SK-N-SH (cell line): ENCODE measurements around the gene PMEPA1. TPM values are rescaled to one million over a fixed set of nuclear protein-coding genes. Genes with fewer than 3 reads are reported as not detected.

ENCODE experiments used
- CTCF ChIA-PET: fragments of 300-600, 350-600 bp; formaldehyde crosslinking; extraction: SDS; loops from one replicate; lab custom pipeline; 2021; lab: Yijun Ruan, JAX
- POLR2A ChIA-PET: fragments of 350-600 bp; sonication (Branson Sonifier 250); formaldehyde crosslinking; extraction: SDS; loops from one replicate; lab custom pipeline; 2020; ENCODE audit warnings: antibody characterized with exemption, inconsistent platforms; lab: Yijun Ruan, JAX
- DNase-seq: peaks from one replicate; pipeline ENCODE4 v3.0.0; 2012
- H2AFZ ChIP-seq: fragments of 200-600 bp; sonication (generic); 2 replicates; pipeline ENCODE4 v1.8.1; 2016; ENCODE audit warnings: antibody characterized with exemption, mild to moderate bottlenecking, low read depth
- H3F3A ChIP-seq: fragments of 200-600 bp; sonication (generic); replicated peaks from 2 replicates; pipeline ENCODE3; 2016; ENCODE audit warnings: antibody characterized with exemption, mild to moderate bottlenecking; ENCODE audit not compliant: insufficient read depth
- H3K27ac ChIP-seq, 2 experiments: fragments of 200-500 bp in 1 of 2; fragments of 200-600 bp in 1 of 2; sonication (Bioruptor generic) in 1 of 2; sonication (generic), shearing (Covaris generic) in 1 of 2; 2 replicates each; pipeline versions ENCODE4 v1.5.1 to v1.6.1; 2014 to 2016; ENCODE audit warnings: low read depth in 2 of 2, inconsistent platforms in 1 of 2, low read length in 1 of 2, mild to moderate bottlenecking in 1 of 2, mixed read lengths in 1 of 2
- H3K27me3 ChIP-seq: fragments of 200-600 bp; sonication (generic), shearing (Covaris generic); 2 replicates; pipeline ENCODE4 v1.6.1; 2016; ENCODE audit warnings: mixed run types; ENCODE audit not compliant: insufficient read depth
- H3K36me3 ChIP-seq, 2 experiments: fragments of 200-500 bp in 1 of 2; fragments of 200-600 bp in 1 of 2; sonication (Bioruptor generic) in 1 of 2; sonication (generic) in 1 of 2; replicated peaks in 1 of 2; 2 replicates each; pipeline versions ENCODE3 to v1.5.1; 2014 to 2016; ENCODE audit warnings: low read length in 1 of 2, mild to moderate bottlenecking in 1 of 2; ENCODE audit not compliant: insufficient read depth in 2 of 2, control insufficient read depth in 1 of 2
- H3K4me1 ChIP-seq, 2 experiments: fragments of 200-500 bp in 1 of 2; fragments of 200-600 bp in 1 of 2; sonication (Bioruptor generic) in 1 of 2; sonication (generic), shearing (Covaris generic) in 1 of 2; 2 replicates each; pipeline versions ENCODE4 v1.5.1 to v1.6.1; 2014 to 2016; ENCODE audit warnings: low read depth in 1 of 2, low read length in 1 of 2, mixed run types in 1 of 2; ENCODE audit not compliant: insufficient read depth in 2 of 2, control insufficient read depth in 1 of 2
- H3K4me2 ChIP-seq: fragments of 200-600 bp; sonication (generic), shearing (Covaris generic); 2 replicates; pipeline ENCODE4 v1.6.1; 2017; ENCODE audit warnings: mixed run types
- H3K4me3 ChIP-seq, 2 experiments: fragments of 200-500 bp in 1 of 2; fragments of 200-600 bp in 1 of 2; sonication (Bioruptor generic) in 1 of 2; sonication (generic), shearing (Covaris generic) in 1 of 2; 2 replicates each; pipeline versions ENCODE4 v1.5.1 to v1.8.1; 2014 to 2016; ENCODE audit warnings: low read depth in 2 of 2, inconsistent platforms in 1 of 2, low read length in 1 of 2, mild to moderate bottlenecking in 1 of 2, mixed read lengths in 1 of 2, moderate library complexity in 1 of 2
- H3K79me2 ChIP-seq: fragments of 200-600 bp; sonication (generic); 2 replicates; pipeline ENCODE4 v1.8.1; 2017; ENCODE audit warnings: mild to moderate bottlenecking; ENCODE audit not compliant: insufficient read depth
- H3K9ac ChIP-seq: fragments of 200-600 bp; sonication (generic); 2 replicates; pipeline ENCODE4 v1.6.1; 2017; ENCODE audit warnings: mixed run types
- H3K9me2 ChIP-seq: fragments of 200-600 bp; sonication (generic); 2 replicates; pipeline ENCODE4 v1.6.1; 2017; ENCODE audit warnings: mixed run types
- H3K9me3 ChIP-seq: fragments of 200-600 bp; sonication (generic); 2 replicates; pipeline ENCODE4 v1.6.1; 2017; ENCODE audit warnings: mixed run types, mild to moderate bottlenecking, moderate library complexity
- H4K20me1 ChIP-seq: fragments of 200-600 bp; sonication (generic); 2 replicates; pipeline ENCODE4 v1.6.1; 2017; ENCODE audit warnings: mild to moderate bottlenecking, mixed run types; ENCODE audit not compliant: insufficient read depth
- EZH2phosphoT487 ChIP-seq: fragments of 200-600 bp; sonication (generic); IDR thresholded peaks from 2 replicates; pipeline ENCODE4 v1.6.1; 2017; ENCODE audit warnings: low read depth, mixed run types, mild to moderate bottlenecking, antibody characterized with exemption, moderate library complexity, borderline replicate concordance
- FOXJ3 ChIP-seq: sonication (generic); formaldehyde crosslinking; IDR thresholded peaks from 2 replicates; pipeline ENCODE4 v1.5.1; 2020; ENCODE audit warnings: mild to moderate bottlenecking, missing genetic modification reagents
- GATA2 ChIP-seq: sonication (generic); formaldehyde crosslinking; IDR thresholded peaks from 2 replicates; pipeline ENCODE4 v1.5.0; 2020; ENCODE audit warnings: mild to moderate bottlenecking, missing genetic modification reagents
- MEF2A ChIP-seq: IDR thresholded peaks from 2 replicates; pipeline ENCODE4 v1.4.0; 2012; ENCODE audit warnings: low read depth, borderline replicate concordance
- MXI1 ChIP-seq: IDR thresholded peaks from 2 replicates; pipeline ENCODE4 v1.6.1; 2012; ENCODE audit warnings: mild to moderate bottlenecking, low read depth, low read length, improper control_type of control experiment
- NFIC ChIP-seq: IDR thresholded peaks from 2 replicates; pipeline ENCODE4 v1.4.0; 2012; ENCODE audit warnings: borderline replicate concordance
- POLR2AphosphoS5 ChIP-seq: IDR thresholded peaks from 2 replicates; pipeline ENCODE4 v1.6.1; 2012; ENCODE audit warnings: low read depth, low read length
- RFX5 ChIP-seq: IDR thresholded peaks from 2 replicates; pipeline ENCODE4 v1.6.1; 2012; ENCODE audit warnings: mild to moderate bottlenecking, improper control_type of control experiment, low read length
- RXRA ChIP-seq: IDR thresholded peaks from 2 replicates; pipeline ENCODE4 v1.4.0; 2012; ENCODE audit warnings: low read depth, mild to moderate bottlenecking, borderline replicate concordance
- SIN3A ChIP-seq: IDR thresholded peaks from 2 replicates; pipeline ENCODE4 v1.6.1; 2012; ENCODE audit warnings: low read depth, mild to moderate bottlenecking, low read length, moderate library complexity, borderline replicate concordance
- SMC3 ChIP-seq: IDR thresholded peaks from 2 replicates; pipeline ENCODE4 v1.6.1; 2012; ENCODE audit warnings: low read depth, low read length, improper control_type of control experiment
- YY1 ChIP-seq: IDR thresholded peaks from 2 replicates; pipeline ENCODE4 v1.4.0; 2012; ENCODE audit warnings: low read depth, mild to moderate bottlenecking
- whole genome bisulfite sequencing: methylation state at CpG from one replicate; pipeline ENCODE4 v1.1.6; 2017; ENCODE audit warnings: low lambda C conversion rate; 5-methylcytosine and 5-hydroxymethylcytosine counted together
- polyA plus RNA-seq, 3 experiments: library from polyadenylated mRNA; depleted of rRNA; stranded (reverse); fragments of >200 nt; gene quantifications; 2 replicates each; pipeline ENCODE4 v1.2.3, GENCODE V29; 2012
- TF ChIP-seq, protein P1 (sequence below): fragments of 150-350 bp; IDR thresholded peaks from 2 replicates; pipeline ENCODE4 v1.6.1; 2016; ENCODE audit warnings: mild to moderate bottlenecking, low read depth, low read length
- TF ChIP-seq, protein P2 (sequence below): IDR thresholded peaks from 2 replicates; pipeline ENCODE4; 2012
- TF ChIP-seq, protein P3 (sequence below): fragments of 150-350 bp; IDR thresholded peaks from 2 replicates; pipeline ENCODE4 v1.6.1; 2017; ENCODE audit warnings: antibody characterized with exemption, low read length, low read depth, borderline replicate concordance
- TF ChIP-seq, protein P4 (sequence below): fragments of 200-600 bp; sonication (generic); IDR thresholded peaks from 2 replicates; pipeline ENCODE4 v1.6.1; 2017; ENCODE audit warnings: antibody characterized with exemption, mild to moderate bottlenecking, moderate library complexity
- TF ChIP-seq, protein P5 (sequence below): IDR thresholded peaks from 2 replicates; pipeline ENCODE4 v1.4.0; 2012; ENCODE audit warnings: low read depth
- TF ChIP-seq, protein P6 (sequence below): IDR thresholded peaks from 2 replicates; pipeline ENCODE4 v1.4.0; 2012; ENCODE audit warnings: low read depth, borderline replicate concordance

The PMEPA1 gene
- polyA plus RNA-seq, 1 of the 3 experiments (the other 2 are of a cell fraction), result 7.1 TPM

DNA sequence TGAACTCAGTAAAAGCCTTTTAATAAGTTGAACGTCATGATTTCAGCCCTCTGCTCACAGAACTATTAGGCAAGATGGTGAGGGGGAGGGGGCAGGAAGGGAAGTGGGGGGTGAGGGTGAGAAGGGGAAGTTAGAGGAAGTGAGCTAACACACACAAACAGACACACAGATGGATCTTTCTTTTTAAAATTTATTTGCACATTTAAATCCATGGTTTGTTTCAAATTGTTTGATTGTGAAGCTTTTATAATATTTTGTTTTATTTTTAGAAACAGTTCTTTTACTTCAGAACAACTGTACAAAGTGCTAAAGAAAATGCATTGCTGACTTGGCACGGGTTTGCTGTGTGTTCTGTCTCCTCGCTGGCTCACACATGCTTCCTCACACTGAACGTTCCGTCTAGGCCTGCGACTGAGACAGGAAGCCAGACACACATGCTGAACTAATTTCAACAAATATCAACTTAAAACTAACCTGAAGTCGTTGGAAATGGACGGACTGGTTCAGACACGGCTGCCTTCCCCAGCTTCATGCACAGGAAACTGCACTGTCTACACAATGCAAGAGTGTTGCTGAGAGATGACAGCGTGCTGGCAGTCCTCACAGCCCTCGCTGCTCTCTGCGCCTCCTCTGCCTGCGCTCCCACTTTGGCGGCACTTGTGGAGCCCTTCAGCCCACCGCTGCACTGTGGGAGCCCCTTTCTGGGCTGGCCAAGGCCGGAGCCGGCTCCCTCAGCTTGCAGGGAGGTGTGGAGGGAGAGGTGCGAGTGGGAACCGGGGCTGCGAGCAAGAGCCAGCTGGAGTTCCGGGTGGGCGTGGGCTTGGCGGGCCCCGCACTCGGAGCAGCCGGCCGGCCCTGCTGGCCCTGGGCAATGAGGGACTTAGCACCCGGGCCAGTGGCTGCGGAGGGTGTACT lies 81.5 kb downstream of the PMEPA1 start:
- no peaks in the 10 kb centered on the region for H3K27me3 ChIP-seq
- ChIA-PET CTCF (interaction anchor here (0.8 to 4.5 kb wide), 9 partner anchors 10 to 582 kb away, joined by 3 to 20 read pairs (median 3); no protein-coding TSS in a partner anchor), POLR2A (no interaction called here)
- no peaks in the 10 kb centered on the region for H3K9me2 ChIP-seq
- peak overlapping the region in 1 of 2 experiments; percentile 60; a peak in 1 of 4 replicates for H3K27ac ChIP-seq
- no peaks in the 10 kb centered on the region for H3K79me2 ChIP-seq
- H3K9ac ChIP-seq, result no peak overlapping the region
- no peaks in the 10 kb centered on the region for H3K36me3 ChIP-seq
- H4K20me1 ChIP-seq, result no peaks in the 10 kb centered on the region
- no peak for DNase-seq
- no peak overlapping the region for H2AFZ ChIP-seq
- peaks cover 0 to 9% of the 10 kb centered on the region in 2 experiments; a peak in 1 of 4 replicates for H3K4me1 ChIP-seq
- no peaks in the 10 kb centered on the region for H3F3A ChIP-seq
- H3K9me3 ChIP-seq, result no peaks in the 10 kb centered on the region
- TF ChIP-seq YY1, result no peak
- TF ChIP-seq RFX5, result no peak
- no peak for TF ChIP-seq SMC3
- TF ChIP-seq MEF2A, result no peak
- no peak for TF ChIP-seq EZH2phosphoT487
- TF ChIP-seq, protein P1, sequence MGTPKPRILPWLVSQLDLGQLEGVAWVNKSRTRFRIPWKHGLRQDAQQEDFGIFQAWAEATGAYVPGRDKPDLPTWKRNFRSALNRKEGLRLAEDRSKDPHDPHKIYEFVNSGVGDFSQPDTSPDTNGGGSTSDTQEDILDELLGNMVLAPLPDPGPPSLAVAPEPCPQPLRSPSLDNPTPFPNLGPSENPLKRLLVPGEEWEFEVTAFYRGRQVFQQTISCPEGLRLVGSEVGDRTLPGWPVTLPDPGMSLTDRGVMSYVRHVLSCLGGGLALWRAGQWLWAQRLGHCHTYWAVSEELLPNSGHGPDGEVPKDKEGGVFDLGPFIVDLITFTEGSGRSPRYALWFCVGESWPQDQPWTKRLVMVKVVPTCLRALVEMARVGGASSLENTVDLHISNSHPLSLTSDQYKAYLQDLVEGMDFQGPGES, result no peak
- no peak for TF ChIP-seq POLR2AphosphoS5
- TF ChIP-seq, protein P2, sequence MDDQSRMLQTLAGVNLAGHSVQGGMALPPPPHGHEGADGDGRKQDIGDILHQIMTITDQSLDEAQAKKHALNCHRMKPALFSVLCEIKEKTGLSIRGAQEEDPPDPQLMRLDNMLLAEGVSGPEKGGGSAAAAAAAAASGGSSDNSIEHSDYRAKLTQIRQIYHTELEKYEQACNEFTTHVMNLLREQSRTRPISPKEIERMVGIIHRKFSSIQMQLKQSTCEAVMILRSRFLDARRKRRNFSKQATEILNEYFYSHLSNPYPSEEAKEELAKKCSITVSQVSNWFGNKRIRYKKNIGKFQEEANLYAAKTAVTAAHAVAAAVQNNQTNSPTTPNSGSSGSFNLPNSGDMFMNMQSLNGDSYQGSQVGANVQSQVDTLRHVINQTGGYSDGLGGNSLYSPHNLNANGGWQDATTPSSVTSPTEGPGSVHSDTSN, result no peak
- TF ChIP-seq, protein P3, sequence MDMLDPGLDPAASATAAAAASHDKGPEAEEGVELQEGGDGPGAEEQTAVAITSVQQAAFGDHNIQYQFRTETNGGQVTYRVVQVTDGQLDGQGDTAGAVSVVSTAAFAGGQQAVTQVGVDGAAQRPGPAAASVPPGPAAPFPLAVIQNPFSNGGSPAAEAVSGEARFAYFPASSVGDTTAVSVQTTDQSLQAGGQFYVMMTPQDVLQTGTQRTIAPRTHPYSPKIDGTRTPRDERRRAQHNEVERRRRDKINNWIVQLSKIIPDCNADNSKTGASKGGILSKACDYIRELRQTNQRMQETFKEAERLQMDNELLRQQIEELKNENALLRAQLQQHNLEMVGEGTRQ, result no peak
- TF ChIP-seq, protein P4, sequence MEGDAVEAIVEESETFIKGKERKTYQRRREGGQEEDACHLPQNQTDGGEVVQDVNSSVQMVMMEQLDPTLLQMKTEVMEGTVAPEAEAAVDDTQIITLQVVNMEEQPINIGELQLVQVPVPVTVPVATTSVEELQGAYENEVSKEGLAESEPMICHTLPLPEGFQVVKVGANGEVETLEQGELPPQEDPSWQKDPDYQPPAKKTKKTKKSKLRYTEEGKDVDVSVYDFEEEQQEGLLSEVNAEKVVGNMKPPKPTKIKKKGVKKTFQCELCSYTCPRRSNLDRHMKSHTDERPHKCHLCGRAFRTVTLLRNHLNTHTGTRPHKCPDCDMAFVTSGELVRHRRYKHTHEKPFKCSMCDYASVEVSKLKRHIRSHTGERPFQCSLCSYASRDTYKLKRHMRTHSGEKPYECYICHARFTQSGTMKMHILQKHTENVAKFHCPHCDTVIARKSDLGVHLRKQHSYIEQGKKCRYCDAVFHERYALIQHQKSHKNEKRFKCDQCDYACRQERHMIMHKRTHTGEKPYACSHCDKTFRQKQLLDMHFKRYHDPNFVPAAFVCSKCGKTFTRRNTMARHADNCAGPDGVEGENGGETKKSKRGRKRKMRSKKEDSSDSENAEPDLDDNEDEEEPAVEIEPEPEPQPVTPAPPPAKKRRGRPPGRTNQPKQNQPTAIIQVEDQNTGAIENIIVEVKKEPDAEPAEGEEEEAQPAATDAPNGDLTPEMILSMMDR, result no peak
- TF ChIP-seq, protein P5, sequence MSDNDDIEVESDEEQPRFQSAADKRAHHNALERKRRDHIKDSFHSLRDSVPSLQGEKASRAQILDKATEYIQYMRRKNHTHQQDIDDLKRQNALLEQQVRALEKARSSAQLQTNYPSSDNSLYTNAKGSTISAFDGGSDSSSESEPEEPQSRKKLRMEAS, result no peak
- no peak for TF ChIP-seq NFIC
- TF ChIP-seq SIN3A, result no peak
- no peak for TF ChIP-seq RXRA
- TF ChIP-seq, protein P6, sequence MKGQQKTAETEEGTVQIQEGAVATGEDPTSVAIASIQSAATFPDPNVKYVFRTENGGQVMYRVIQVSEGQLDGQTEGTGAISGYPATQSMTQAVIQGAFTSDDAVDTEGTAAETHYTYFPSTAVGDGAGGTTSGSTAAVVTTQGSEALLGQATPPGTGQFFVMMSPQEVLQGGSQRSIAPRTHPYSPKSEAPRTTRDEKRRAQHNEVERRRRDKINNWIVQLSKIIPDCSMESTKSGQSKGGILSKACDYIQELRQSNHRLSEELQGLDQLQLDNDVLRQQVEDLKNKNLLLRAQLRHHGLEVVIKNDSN, result no peak
- TF ChIP-seq FOXJ3, result no peak
- TF ChIP-seq GATA2 (CRISPR knock-in tag), result no peak
- no peak for TF ChIP-seq MXI1
- H3K4me3 ChIP-seq, result no peak overlapping the region
- WGBS, result 66% methylated on average over 11 of the region's 29 CpGs
- H3K4me2 ChIP-seq, result no peak overlapping the region
